KBM-7 (cell line): ENCODE data around the gene APOB.

Source experiments
- DNase-seq: peaks from one replicate; pipeline ENCODE4 v3.0.0-alpha.2; 2015
- in situ Hi-C: fragments of 300-500 bp; cut with MboI; formaldehyde crosslinking; loops from 2 replicates; pipeline ENCODE4 v1.14.3; 2020; ENCODE audit warnings: low sequenced_read_pairs, low pct_unique_long_range_greater_than_20kb, mixed read lengths

The APOB gene

DNA sequence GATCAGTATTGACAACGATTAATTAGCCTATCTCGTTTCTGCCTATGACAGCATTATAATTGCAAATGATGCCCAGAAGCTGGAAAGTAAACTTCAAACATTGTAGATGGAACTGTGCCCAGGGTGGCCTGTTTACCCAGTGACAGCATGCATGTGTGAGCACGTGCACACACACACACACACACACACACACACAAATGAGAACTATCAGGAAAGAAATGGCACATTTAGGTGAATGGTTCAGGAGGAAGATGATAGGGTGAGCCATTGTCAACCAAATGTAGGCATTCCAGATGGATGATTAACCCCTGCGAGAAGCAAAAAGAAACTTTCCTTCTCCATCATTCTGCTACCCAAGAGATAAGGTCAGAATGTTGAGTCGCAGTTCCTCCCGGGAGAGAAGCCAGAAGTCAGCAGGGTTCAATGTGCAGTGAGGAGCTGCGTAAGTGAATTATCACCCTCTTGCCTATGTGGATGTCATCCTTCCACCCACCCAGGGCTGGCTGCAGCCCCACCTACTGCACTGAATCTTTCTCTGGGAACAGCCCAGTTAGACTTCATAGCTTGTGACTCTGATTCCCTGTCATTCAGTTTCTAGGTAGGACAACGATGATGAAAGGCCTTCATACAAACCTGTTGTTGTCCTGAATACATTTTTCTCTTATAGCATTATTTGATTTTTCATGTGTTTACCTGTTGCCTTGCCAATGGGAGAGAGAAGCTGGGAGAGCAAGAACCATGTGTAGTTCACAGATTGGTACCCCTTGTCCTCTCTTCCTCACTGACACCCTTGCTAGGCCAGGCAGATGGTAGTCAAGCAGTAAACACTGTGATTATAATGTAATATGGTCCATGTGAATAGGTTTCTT is 3.5 kb upstream of the APOB start:
- DNase-seq, result no peak

DNA sequence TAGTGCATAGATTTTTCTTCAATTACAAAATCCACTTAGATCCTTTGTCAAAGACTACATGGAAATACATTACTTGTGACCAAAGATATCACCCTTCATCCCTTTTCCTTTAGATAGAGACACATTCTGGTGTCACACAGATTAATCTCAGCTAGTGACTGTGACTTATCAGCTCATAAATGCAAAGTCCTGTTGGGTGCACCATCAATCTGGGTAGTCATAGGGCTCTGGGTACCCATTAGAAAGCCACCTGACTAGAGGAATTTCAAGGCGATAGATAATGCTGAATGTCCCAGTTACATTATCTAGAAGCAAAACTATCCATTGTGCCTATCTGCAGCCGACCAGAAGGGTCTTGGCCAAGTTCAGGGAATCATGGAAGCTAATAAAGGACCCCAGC is 2.6 kb upstream of the APOB start:
- DNase-seq, result no peak
- in situ Hi-C loops, result loop anchor here (10.0 kb wide), 1 partner anchor 68 kb away; no protein-coding TSS in a partner anchor

More for the DNA sequence above, 3.5 kb upstream of the APOB start:
- in situ Hi-C loops, result loop anchor here (10.0 kb wide), 1 partner anchor 67 kb away; no protein-coding TSS in a partner anchor

DNA sequence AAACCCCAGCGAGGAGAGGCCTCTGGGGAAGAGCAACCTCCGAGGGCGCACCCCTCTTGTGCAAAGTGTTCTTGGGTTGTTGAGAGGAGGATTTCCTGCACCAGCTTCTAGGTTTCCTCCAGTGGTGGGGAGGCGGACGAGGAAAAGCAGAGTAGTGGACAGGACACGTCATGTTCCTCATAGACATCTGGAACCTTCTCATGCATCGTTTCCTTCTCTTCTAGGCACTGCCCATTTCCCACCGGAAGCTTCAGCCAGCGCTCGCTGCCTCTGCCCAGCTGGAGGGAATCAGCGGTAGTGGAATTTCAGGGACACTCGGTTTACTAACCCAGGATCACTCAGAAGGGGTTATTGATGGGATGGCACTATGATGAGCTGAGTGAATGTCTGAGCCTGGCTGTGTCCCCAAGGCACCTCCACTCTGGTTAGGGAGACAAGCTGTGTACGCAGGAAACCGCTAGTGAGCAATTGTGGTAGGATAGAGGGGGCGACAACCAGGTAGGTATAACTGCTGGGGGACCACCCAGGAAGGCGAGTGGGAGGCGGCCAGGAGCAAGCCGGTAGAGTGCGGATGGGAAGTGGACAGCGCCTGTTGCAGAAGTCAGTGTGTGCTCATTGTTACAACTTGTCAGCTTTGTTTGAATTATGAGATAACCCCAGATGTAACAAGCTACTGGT is 960 bp upstream of the APOB start:
- DNase-seq, result no peak
- in situ Hi-C loops, result loop anchor here (10.0 kb wide), 1 partner anchor 70 kb away; no protein-coding TSS in a partner anchor

DNA sequence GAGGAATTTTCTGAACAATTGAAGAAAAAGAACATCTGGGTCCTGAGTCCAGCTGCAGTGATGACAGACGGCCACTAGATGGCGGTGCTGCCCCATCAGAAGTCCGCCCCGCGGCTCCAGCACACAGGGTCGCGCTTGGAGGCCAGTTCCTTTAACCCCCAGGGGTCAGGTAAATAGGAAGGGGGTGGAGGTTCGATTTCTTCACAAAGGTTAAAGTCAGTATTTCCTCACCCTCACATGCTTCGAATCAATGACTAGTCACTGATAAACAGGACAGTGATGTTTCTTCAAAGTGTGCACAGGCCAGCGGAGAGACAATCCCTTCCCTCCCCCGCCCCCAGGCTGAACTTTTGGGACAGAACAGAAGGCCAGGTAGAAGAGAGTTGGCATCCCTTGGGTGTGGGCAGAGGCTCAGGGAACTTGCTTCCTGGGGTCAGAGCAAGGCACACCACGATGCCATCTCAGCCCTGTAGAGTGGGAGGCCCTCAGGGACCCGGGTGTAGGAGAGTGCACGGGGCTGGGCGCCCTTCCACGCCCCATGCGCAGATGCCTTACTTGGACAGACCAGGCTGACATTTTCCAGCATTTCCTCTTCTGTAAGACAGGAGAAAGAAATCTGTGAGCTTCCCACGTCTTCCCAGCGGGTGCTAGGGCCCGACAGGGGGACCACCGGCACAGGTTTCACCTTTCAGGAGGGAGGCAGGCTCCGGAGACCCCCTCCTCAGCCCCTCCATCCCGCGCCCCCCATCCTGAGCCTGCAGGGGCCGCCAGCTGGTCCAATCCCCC is 722 bp downstream of the APOB start:
- DNase-seq, result peak; percentile 59

DNA sequence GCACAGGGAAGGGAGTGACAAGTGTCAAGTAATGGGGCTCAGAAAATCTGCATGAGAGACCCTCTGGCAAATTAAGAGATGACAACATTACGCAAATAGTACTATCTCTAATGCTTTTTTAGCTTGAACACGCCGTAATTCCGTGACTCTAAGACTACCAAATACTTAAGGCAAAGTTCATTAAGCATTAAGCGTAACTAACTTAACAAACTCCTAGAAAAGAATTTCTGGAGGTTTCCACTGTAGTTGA is 1.2 kb downstream of the APOB start:
- in situ Hi-C loops, result loop anchor here (10.0 kb wide), 1 partner anchor 72 kb away; no protein-coding TSS in a partner anchor
- DNase-seq, result no peak

More for the DNA sequence above, 722 bp downstream of the APOB start:
- in situ Hi-C loops, result loop anchor here (10.0 kb wide), 1 partner anchor 72 kb away; no protein-coding TSS in a partner anchor

DNA sequence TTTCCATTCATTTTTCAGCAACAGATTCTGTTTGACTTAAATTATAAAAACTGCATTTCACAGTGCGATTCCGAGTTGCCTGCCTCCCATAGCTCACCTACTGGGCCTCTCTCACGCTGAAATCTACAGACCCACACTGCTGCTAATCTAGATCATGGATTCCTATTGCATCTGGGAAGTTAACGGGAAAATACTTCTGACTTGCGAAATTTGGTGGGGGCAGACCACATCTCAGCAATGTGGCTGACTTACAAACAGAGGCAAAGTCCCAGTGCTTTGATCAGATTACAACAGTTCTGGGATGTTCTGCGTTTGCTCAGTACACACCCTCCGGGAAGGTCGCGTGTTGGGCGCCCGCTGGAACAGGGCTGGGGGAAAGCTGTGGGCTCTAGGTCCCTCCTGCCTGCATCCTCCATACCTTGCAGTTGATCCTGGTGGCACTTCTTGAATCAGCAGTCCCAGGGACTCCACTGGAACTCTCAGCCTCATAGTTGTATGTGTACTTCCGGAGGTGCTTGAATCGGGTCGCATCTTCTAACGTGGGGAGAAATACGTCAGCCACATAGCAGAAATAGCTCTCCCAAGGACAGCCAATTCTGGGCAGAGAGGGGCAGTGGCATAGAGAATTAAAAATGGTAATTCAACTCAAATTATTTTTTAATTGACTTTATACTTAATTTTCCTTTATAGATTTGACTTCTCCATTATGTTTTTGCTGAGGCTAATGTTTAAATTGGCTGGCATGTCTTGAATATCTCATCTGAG is 1.7 kb downstream of the APOB start:
- in situ Hi-C loops, result loop anchor here (10.0 kb wide), 1 partner anchor 73 kb away; no protein-coding TSS in a partner anchor
- DNase-seq, result no peak

DNA sequence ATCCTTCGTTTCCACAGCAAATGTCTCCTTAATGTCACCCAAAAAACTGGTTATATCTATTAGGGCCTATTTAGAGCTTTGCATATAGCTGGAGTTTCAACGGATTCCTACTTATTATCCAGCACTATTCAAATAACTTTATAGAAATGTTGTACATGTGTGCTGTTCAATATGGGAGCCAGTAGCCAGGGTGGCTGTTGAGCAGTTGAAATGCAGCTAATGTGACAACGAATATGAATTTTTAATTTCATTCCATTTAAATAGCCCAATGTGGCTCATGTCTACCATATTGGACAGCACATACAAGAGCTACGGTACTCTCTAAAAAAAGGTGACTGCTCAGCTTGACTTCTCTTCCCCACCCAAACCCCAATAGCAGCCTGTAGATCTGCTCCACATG is 2.4 kb downstream of the APOB start:
- no peak for DNase-seq
- in situ Hi-C loops, result loop anchor here (10.0 kb wide), 1 partner anchor 73 kb away; no protein-coding TSS in a partner anchor

DNA sequence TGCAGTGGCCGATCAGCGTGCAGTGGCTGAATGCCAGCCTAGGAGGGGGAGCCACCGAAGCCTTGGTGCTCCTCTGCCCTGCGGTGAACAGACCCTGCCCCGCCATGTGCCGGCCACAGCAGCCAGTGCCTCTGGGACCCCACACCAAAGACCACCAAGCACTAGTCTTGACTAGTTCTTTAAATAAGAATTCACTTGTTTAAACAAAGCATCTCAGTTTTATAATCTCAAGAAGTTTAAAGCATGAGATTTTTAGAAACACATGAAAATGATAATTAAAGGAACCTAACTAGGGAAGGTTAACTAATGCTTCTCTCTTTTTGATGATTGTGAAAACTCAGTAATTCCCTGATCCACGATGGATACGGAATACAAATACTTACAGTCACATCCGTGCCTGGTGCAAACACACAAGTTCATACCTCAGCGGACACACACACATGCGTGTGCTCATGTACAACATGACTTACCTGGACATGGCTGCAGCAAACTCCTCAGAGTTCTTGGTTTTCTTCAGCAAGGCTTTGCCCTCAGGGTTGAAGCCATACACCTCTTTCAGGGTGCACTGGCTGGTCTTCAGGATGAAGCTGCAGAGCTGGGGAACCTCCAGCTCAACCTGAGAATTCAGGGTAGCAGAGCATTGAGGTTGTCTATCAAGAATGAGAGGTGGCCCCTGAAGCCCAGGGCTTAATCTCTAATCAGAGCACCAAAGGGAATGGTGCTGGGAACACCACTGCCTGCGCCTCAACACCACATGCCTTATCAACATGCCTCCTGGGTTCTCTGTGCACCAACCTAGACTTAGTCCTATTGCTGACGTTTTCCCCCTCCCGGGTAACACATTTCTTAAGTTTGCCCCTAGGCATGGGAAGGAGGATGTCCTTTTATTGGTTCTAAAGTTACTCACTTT is 3.1 kb downstream of the APOB start:
- in situ Hi-C loops, result loop anchor here (10.0 kb wide), 1 partner anchor 74 kb away; no protein-coding TSS in a partner anchor
- no peak for DNase-seq

DNA sequence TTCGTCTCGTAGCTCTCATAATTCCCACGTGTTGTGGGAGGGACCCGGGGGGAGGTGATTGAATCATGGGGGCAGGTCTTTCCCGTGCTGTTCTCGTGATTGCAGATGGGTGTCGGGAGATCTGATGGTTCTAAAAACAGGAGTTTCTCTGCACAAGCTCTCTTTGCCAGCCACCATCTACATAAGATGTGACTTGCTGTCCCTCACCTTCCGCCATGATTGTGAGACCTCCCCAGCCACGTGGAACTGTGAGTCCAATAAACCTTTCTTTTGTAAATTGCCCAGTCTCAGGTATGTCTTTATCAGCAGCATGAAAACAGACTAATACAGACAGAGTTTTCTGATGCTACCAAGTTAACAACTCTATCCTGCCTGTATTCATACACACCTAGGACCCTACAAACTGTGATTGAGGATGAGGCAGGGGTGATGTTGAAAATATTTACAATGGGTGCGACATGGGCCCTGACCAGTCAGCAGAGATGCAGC is 3.9 kb downstream of the APOB start:
- no peak for DNase-seq
- in situ Hi-C loops, result loop anchor here (10.0 kb wide), 1 partner anchor 75 kb away; no protein-coding TSS in a partner anchor

DNA sequence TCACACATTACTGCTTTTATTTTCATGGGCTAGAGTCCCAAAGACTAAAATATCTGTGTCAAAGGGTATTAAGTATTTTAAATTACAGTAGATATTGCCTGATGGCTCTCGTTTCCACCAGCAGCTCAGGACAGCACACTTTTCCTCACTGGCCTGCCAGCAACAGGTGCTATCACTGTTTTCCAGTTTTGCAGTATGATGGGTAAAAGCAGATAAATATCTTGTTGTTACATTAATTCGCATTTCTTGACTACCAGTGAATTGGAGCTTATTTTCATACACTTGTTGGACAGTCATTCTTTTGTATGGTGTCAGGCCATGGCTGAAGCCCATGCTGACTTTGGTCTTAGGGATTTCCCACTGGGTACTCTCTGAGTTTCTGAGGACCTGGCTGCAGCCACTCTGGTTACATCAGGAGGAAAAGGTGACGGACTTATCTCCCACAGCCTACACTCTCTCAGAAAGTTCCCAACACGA is 4.8 kb downstream of the APOB start:
- DNase-seq, result no peak
- in situ Hi-C loops, result no loop called here

DNA sequence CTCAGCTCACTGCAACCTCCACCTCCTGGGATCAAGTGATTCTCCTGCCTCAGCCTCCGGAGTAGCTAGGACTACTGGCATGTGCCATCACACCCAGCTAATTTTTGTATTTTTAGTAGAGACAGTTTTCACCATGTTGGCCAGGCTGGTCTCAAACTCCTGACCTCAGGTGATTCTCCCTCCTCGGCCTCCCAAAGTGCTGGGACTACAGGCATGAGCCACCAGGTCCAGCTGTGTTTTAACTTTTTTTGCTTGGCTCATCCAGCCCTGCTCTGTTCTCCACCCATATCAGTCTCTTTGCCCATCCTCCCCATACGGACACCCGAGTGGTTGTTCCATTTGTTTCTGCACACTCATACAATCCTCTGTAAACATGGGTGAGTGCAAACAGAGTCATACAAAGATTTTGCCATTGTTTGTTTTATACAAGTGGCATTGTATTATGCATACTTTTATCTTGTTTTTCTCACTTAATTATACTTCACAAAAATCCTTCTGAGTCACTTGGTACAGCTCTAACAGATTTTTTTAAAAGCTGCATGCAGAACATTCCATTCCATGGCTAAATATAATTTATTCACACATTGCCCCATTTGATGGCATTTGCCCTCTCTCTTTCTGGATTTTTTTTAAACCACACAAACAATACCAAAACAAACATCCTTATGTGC is 5.3 kb downstream of the APOB start:
- in situ Hi-C loops, result no loop called here
- no peak for DNase-seq

DNA sequence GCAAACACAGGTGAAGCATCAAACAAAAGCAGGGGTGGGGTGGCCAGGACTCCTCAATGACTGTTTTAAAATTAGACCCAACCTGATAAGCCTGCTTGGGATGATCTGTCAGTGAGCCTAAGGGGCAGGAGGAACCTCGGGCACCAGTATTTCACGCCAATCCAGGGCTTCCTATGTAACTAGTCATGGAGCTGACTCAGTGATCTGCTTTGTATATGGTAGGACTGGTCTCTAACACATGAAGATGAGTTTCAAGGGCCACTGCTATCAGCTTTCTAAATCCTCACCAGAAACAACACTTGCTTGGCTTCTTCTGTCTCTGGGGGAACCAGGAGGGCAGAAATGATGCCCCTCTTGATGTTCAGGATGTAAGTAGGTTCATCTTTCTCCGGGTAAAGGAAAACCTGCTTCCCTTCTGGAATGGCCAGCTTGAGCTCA is 6.2 kb downstream of the APOB start:
- in situ Hi-C loops, result no loop called here
- DNase-seq, result no peak

DNA sequence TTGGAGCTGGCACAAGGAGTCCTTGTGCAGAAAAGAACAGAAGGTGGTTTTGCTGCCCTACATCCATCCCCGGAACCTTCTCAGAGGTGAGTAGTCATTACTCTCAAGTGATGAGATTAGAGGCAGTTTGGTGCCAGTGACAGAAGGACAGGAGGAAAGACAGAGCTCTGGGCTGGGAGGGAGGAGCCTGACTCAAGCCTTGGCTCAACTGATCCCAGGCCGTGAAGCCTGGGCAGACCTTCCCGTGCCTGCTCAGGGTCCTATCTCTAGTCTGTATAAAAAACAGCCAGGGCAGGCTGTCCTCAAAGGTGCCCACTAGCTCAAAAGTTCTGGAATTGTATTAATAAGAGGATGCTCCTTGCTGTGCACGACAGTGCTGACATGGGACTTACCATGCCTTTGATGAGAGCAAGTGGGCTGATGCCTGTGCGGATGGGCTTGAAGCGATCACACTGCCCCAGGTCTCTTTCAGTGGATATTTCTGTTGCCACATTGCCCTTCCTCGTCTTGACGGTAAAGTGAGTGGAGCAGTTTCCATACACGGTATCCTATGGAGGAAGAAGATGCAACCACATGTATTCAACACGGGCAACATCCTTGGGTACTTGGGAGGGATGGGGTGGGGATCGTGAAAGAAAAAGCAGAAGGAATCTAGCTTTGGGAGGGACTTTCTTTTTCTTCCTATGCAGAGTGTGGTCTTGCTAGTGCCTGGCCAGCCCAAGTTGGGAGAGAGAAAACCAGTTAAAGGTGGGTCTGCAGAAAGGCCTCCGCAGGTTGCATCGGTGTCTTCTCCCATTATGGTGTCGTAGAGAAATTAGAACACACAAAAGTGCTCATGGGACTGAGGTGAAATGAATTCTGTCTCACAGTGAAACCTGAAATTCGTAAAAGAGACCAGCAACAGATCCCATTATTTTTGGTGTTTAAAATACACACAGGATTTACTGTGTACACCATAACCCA is 6.9 kb downstream of the APOB start:
- no peak for DNase-seq
- in situ Hi-C loops, result no loop called here

DNA sequence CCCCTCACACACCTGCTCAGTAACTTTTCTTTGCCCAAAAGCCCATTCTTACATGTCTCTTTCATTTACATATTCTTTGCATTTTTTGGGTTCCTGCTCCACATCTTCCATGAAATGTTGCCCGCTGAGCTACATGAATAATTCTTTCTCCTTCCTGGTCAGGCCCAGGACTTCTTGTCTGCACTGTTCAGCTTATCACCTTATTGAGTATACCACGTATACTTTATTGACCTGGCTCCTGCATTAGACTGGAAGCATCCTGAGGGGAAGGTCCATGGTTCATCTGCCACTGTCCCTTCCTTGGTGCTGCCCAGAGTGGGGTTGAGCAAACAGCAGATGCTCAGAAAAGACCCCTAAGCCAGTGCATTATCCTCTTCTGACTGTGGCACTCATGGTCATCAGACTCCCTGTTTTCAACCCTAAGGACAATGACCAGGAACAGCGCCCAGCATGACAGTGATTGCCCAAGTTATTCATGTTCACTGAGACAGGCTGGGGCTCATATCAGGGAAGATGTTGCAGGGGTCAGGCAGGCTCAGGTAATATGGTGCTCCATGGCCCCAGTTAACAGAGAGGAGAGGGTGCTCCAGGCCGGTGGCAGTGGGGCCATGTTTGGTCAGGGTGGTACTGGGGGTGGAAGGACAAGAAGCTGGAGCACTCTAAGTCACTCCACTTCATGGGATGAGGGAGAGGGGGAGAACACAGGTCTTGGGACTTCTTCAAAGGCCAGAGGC is 7.7 kb downstream of the APOB start:
- in situ Hi-C loops, result no loop called here

DNA sequence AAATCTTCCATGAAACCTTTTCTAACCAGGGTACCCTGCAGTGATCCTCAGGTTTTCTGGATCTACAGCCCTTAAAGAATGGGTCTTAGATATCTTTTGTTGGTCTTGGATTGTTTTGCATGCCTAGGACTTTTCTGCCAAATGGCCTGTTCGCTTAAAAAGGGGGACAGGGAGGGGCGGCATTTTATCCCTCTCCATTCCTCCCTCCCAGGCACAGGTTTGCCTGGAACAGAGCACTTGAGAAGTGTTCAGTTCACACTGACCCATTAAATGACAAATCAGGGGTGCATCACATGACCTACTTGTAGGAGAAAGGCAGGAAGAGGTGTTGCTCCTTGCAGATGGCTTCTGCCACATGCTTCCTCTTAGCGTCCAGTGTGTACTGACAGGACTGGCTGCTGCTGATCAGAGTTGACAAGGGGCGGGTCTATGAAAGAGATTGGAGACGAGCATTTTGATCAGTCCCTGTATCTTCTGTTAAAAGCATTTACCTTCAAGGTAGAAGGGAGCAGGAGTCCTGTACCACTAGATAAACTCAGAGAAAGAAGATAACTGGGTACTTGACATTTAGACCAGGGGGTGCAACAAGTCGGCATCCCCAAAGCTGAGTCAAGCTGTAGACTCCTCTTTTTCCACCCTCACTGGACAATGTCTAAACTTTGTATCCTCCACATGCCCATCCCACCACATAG is 8.4 kb downstream of the APOB start:
- in situ Hi-C loops, result no loop called here
- no peak for DNase-seq

More for the DNA sequence above, 7.7 kb downstream of the APOB start:
- DNase-seq, result no peak
